NCI-H748 treated with DMSO at 0.1 percent for 48 hours (cell line): Measurements from ENCODE around the gene CEP170.
"Not testable (repeated sequence)": the region's sequence is repeated elsewhere in the genome, so short reads cannot be mapped to it uniquely, and the experiment has no call there.

Experiments used
- DNase-seq: peaks from one replicate; lab custom pipeline; 2025; lab: John Stamatoyannopoulos, UW

The CEP170 gene

DNA sequence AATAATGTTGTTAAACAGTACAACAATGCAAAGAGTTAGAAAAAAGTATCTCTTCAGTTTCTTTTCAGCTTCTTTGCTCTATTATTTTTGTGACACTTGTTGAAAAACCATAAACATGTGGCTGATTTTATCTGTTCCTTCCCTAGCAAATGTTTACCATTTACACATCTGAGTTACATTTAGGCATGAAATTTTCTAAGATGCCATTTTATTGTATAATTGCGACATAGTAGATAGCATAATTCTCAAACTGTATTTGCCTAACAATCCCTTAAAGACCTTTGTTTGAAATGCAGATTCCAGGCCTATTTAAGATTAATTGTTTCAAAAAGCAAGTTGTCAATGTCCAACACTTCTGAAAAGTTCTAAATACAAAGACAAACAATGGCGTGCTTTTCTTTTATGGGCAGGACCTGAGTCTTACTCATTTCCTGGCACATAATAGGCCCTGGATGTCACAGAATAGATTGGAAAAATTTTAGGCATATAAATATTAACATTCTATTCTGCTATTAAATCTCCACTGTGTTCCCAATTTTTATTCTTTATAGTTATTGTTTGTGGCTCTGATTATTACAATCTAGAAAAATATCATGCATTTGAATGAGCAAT is 81.2 kb downstream of the CEP170 start:
- not testable (repeated sequence) for DNase-seq

DNA sequence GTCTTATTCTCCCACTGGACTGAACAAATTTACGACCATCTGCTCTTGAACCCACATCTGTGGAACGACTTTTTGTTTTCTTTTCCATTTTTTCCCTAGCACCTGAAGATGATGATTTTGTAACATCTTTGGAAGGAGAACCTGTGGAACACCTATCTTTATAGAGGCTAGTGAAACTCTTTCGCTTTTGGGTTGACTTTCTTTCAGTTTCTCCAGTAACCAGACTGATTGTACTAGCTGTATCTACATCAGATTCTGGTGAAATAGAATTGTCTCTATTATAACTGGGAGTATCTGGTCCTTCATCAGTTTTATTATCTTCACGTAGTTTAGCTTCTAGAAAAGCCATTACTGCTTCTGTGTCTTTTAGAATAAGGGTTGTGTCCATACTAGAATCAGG is 90.2 kb downstream of the CEP170 start:
- DNase-seq, result not testable (repeated sequence)

DNA sequence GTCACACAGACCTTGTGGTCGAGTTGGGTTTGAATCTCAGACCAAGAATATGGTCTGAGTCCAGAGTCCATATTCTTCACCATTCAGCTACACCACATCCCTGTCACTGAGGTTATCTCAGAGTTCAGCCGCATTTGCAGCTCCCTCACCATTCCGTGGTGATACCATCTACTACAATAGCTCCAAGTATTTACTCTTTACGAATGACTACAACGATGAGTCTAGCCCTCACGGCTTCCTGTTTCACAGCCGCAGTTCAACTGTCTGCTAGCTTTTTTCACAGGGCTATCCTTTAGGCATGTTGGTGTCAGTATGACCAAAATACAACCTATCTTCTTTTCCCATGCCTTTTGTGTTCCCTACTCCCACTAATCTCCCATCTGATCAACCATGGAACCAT is 104.2 kb downstream of the CEP170 start:
- DNase-seq, result not testable (repeated sequence)

DNA sequence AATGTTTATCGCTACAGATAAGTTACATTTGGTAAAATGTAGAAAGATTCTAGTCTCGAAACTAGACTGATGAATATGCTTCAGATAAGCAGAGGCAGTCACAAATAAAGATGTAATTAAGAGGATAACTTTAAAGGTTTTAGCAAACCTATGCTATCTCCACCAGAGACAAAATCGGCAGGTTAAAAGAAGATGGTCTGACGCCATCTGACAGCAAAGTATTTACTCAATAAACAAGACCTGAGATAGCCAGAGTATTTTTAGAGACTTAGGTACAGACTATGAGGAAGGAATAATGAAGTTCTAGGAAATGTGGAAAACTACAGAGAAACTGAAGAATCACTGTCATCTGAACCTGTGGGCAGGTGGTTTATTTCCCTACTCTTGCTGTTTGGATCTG is 106.0 kb downstream of the CEP170 start:
- DNase-seq, result not testable (repeated sequence)

DNA sequence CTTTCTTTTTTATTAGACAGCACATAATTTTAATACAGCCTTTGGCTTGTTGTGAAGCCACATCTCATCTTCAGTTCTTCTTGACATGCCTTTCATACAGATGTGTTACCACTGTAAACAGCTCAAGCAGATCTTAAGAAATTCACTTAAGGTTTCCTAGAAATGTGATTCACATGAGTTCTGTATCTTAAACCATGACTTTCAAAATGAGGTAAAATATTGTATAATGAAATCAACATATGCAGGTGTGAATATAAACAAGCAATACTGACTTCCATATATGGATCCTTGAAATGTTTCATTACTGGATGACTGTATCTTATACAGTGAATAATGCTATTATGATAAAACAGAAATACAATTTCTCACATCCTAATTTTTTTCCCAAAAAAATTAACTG is 107.7 kb downstream of the CEP170 start:
- not testable (repeated sequence) for DNase-seq

DNA sequence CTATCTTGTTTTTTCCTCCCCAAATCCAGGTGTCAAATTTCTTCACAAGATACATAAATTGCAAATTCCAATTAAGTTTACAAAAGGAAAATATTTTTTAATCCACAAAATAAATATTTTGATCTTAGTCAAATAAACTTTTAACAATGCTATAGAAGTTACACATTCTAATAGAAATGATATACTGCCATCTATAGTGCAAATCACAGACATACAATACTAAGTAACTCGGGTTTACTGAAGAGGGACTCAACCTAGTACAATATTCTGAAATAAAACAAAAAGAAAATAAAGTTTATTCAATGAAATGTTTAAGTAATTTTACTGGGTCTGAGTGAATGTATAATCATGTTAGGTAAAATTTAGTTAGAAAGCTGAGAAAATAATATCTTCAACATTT is 114.6 kb downstream of the CEP170 start:
- DNase-seq, result not testable (repeated sequence)

DNA sequence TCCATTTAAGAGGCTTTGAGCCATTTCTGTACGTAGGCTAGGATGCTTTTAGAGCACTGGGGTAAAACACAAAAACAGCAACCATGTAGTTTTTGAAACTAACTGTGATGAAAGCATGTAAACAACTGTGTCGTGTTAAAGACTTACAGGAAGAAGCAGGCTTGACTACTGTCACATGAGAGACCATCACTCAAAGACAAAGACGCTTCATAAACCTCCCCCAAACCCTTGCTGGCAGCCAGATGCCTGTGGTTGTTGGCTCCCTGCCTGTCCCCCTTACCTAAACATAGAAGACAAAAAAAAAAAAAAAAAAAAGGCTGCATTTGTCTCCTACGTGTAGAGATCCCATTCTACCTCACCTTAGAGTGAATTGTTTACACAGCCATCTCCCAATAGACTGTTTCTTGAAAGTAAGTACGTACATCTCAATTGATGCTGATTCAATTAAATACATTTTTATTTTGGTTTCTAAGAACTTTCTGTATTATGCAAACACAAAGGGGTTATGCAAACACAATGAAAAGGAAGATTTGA is 132.1 kb downstream of the CEP170 start:
- DNase-seq, result not testable (repeated sequence)

DNA sequence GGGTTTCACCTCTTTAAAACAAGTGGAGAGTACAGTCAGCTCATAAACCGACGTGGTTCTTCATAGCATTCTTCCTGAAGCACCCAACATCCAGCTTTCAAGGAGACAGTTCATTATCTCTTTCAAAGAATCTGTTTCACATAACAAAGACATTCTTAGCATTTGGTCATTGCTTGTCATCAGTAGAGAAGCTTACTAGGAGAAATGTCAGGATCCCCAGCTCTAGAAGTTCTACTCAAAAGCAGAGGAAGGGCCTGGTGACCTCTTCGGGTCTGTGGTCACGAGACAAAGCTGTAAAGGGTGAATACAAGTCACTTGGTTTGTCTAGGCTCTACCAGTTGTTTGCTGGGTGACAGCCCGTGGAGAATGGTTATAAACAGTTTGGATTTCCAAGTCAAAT is 133.1 kb downstream of the CEP170 start:
- not testable (repeated sequence) for DNase-seq

DNA sequence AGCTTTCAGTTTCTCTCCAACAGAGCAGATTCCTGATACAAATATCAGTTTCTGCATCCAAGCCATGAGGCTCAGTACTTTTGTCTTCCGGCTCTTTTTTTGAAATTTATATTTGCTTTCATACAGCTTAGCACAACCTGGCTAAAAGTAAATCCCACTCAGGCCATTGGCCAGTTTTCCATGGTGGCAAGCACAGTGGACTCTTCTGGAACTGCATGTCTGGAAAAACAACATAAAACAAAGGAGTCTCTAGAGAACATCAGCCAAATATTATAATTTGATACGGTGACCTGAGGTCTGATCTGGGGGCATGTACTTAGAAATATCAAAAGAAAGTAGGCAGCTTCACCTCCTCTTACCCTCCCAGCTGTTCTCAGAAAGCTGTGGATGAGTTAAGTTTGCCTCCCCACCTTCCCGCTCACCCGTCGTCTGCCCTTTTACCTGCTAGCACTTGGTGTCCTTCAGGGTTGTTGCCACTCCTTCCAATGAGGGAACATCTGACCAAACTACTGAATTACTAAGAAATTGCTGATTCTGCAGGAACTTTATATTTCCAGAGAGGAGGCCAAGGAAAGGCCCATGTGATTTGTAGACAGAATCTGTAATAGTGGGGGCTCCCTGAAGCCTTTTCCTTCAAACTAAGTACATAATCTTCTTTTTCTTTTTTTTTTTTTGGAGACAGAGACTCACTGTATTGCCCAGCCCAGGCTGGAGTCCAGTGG is 136.3 kb downstream of the CEP170 start:
- not testable (repeated sequence) for DNase-seq

DNA sequence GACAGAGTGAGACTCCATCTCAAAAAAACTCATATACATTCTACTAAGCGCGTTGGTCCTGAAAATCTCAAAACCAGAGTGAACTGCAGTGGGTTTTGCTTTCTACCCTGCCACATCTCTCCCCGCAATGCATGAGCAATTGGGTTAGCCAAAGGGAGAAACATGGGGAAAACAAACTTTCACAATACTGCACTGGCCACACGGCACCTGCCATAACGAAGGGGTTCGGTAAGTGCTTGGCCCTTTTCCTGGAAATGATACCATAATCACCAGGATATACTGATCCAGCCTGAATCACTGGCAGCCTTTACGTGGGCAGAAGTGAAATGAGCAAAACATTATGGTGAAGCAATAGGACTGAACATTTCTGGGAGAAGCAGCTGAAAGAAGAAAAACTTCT is 138.9 kb downstream of the CEP170 start:
- DNase-seq, result not testable (repeated sequence)

DNA sequence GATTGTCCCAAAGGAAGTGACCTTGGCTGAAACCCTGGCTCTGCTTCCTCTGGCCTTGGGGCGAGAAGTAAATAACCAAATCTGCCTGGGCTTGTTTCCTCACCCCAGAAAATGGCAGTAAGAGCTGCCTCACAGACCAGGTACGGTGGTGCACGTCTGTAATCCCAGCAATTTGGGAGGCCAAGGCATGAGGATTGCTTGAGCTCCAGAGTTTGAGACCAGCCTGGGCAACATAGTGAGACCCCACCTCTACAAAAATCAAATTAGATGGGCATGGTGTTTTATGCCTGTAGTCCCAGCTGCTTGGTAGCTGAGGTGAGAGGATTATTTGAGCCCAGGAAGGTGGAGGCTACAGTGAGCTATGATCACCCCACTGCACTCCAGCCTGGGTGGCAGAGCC is 140.3 kb downstream of the CEP170 start:
- not testable (repeated sequence) for DNase-seq

DNA sequence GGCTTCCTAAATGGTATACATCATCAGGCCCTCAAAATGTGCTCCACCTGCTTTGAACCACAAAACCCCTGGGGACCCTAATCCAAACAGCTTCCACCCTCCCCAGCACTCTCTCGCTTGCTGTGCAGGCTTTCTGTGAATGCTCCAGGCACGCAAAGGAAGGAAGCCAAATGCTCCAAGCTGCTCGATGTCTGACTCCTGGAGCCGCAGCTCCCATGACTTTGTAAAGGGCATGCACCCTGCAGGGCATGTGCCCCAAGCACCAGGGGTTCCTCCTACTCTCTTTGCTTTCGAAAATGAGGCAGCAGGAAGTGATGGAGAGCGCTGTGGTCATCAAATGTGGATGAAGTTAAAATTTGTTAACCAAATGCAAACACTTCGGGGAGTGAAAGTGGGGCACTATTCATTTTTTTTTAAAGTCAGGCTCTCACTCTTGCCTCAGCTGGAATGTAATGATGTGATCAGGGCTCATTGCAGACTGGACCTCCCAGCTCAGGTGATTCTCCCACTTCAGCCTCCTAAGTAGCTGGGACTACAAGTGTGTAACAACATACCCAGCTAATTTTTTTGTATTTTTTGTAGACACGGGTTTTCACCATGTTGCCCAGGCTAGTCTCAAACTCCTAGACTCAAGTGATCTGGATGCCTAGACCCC is 140.9 kb downstream of the CEP170 start:
- not testable (repeated sequence) for DNase-seq

DNA sequence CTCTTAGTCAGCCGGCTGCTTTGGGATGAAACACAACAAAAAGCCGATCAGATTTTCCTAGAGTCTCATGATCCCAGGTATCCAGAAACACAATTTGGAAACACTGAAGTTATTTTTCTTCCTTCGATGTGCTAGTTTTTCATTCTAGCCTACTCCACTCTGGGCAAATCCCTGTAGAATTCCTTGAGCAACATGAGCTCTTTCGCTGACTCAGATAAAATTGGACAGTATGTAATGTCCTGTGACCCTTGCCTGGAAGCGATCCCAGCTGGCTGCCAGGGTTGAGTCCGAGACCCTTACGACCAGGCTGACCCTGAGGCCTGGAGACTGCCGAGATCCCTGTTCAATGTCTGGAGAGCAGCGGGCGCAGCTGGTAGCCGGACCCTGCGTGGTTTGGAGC is 147.9 kb downstream of the CEP170 start:
- not testable (repeated sequence) for DNase-seq

DNA sequence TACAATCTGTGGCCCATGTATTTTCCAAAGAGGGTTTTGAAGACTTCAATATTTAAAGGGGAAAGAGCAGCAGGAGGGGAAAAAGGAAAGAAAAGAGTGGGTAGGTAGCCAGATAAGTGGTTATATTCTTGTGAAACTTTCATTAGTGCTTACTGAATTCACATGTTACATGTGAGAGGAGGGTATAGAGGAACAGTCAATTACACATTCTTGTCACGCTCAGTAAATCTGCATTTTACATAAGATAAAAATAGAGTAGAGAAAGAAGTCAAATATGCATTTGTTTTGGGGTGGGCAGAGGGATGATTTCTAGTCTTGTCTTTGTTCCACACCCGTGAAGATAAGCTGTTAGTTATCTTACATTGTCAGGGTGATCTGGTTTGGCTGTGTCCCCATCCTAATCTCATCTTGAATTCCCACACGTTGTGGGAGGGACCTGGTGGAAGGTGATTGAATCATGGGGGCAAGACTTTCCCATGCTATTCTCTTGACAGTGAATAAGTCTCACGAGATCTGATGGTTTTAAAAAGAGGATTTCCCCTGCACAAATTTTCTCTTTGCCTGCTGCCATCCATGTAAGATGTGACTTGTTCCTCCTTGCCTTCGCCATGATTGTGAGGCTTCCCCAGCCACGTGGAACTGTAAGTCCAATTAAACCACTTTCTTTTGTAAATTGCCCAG is 149.3 kb downstream of the CEP170 start:
- DNase-seq, result not testable (repeated sequence)

DNA sequence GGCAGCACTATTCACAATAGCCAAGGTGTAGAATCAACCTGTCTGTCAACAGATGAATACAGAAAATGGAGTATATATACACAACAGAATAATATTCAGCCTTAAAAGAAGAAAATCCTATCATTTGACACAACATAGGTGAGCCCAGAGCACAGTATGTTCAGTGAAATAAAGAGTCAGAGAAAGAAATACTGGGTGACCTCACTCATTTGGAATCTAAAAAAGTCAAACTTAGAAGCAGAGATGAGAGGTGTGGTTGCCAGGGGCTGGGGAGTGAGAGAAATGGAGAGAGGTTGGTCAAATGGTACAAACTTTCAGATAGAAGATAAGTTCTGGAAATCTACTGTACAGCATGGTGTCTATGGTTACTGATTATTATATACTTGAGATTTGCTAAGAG is 150.0 kb downstream of the CEP170 start:
- not testable (repeated sequence) for DNase-seq

DNA sequence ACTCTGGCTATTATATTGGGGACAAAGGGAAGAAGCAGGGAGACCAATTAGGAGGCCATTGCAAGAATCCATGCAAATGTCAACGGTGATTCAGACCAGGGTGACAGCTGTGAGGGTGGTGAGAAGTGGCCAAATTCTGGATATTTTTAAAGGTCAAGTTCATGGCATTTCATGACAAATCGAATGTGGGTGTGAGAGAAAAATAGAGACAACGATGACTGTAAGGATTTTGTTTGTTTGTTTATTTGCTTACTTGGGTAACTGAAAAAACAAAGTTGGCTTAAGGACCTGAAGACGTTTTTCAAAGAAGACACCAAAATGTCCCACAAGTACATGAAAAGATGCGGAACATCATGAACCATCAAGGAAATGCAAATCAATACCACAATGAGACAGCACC is 150.6 kb downstream of the CEP170 start:
- not testable (repeated sequence) for DNase-seq

DNA sequence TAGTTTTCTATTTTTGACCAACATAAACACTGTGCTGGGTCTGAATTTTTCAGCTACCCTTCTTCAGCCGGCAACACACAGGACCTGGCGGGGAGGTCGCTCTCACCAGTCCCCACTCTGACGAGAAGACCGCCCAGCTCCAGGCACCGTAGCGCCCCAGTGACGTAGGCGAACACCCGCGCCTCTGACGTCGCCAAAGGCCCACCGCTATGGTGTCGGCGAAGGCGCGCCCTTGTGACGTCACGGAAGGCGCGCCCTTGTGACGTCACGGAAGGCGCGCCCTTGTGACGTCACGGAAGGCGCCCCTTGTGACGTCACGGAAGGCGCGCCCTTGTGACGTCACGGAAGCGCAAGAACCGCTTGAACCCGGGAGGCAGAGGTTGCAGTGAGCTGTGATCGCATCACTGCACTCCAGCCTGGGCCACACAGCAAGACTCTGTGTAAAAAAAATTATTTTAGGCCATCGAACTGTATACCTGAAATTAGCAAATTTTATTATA is 153.5 kb downstream of the CEP170 start:
- DNase-seq, result not testable (repeated sequence)

DNA sequence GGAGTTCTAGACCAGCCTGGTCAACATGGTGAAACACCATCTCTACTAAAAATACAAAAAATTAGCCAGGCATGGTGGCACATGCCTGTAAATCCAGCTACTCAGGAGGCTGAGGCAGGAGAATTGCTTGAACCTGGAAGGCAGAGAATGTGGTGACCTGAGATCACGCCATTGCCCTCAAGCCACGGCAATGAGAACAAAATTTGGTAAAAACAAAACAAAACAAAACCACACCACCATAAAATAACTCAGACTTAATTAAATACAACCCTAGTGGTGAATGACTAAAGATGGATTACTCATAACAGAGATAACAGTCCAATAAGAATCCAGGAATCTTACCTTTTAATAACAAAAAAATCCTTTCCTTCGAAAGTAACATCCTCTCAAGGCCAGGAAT is 167.7 kb downstream of the CEP170 start:
- not testable (repeated sequence) for DNase-seq
